ENCODE measurements around the gene DMBX1. TPM values are rescaled to one million over a fixed set of nuclear protein-coding genes. Genes with fewer than 3 reads are reported as not detected.

Gene DMBX1
- total and polyA plus RNA-seq, 9 of the 15 experiments (the other 6 are each of a cell fraction or from before 2014, with no cell fraction given): 0.25 to 4.3 (median 1.0) TPM

DNA sequence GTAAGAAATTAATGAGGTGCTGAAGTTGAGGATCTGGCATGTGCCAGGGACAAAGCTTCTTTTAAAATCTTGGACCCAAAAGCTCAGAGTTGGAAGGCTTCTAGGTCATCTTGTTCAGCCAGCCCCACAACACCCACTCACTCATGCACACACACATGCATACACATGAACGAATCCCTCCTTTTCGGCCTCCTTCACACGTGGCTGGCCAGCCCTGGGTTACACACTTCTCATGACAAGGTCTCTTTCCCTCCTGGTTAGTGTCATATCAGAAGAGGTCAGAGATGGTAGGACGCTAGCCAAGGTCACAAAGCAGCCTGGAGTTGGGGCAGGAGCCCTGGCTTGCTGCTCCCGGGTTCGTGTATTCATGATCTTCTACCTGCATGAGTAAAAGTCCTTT, 6.9 kb downstream of the DMBX1 start (continued):
- no peak for TF ChIP-seq CEBPG (CRISPR knock-in tag; IDR thresholded peaks at IDR 0.05)
- TF ChIP-seq CEBPG (tag; conservative IDR thresholded peaks at IDR 0.05 in 1 of 2, IDR thresholded peaks at IDR 0.05 in 1 of 2): no peak
- TF ChIP-seq GATA2 (CRISPR knock-in tag; IDR thresholded peaks at IDR 0.05): no peak
- TF ChIP-seq, protein P1, sequence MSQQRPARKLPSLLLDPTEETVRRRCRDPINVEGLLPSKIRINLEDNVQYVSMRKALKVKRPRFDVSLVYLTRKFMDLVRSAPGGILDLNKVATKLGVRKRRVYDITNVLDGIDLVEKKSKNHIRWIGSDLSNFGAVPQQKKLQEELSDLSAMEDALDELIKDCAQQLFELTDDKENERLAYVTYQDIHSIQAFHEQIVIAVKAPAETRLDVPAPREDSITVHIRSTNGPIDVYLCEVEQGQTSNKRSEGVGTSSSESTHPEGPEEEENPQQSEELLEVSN (IDR thresholded peaks at IDR 0.05; ENCODE audit: borderline replicate concordance in 1 of 2, extremely low read depth in 1 of 2, insufficient read depth in 1 of 2, insufficient read length in 1 of 2, low read depth in 1 of 2, low read length in 1 of 2, poor library complexity in 1 of 2, severe bottlenecking in 1 of 2): peak in 1 of 2 experiments; percentile 74
- TF ChIP-seq CBFA2T3 (IDR thresholded peaks at IDR 0.05): no peak
- no peak for TF ChIP-seq TCF3 (CRISPR knock-in tag; IDR thresholded peaks at IDR 0.05)
- TF ChIP-seq XRCC3 (IDR thresholded peaks at IDR 0.05): no peak
- no peak for TF ChIP-seq GTF3C2 (IDR thresholded peaks at IDR 0.05; ENCODE audit: borderline replicate concordance, extremely low read depth, insufficient read length)
- no peak for TF ChIP-seq THAP12 (CRISPR knock-in tag; IDR thresholded peaks at IDR 0.05)
- TF ChIP-seq FOXJ2 (tag; IDR thresholded peaks at IDR 0.05): no peak
- TF ChIP-seq STAT5B (CRISPR knock-in tag; IDR thresholded peaks at IDR 0.05): no peak
- TF ChIP-seq PRMT5 (CRISPR knock-in tag; IDR thresholded peaks at IDR 0.05): no peak
- TF ChIP-seq, protein P2, sequence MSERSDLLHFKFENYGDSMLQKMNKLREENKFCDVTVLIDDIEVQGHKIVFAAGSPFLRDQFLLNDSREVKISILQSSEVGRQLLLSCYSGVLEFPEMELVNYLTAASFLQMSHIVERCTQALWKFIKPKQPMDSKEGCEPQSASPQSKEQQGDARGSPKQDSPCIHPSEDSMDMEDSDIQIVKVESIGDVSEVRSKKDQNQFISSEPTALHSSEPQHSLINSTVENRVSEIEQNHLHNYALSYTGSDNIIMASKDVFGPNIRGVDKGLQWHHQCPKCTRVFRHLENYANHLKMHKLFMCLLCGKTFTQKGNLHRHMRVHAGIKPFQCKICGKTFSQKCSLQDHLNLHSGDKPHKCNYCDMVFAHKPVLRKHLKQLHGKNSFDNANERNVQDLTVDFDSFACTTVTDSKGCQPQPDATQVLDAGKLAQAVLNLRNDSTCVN (CRISPR knock-in tag; IDR thresholded peaks at IDR 0.05): no peak
